RWPE2 (cell line): ENCODE data around the gene C3orf20.
"Not testable (repeated sequence)": the region's sequence is repeated elsewhere in the genome, so short reads cannot be mapped to it uniquely, and the experiment has no call there.

ENCODE experiments used
- ATAC-seq: fragments of 200-7000 bp; cut with Tn5 transposase; 3 replicates; pipeline ENCODE4 v1.9.1; 2021; ENCODE audit warnings: low read depth
- DNase-seq: peaks from one replicate; pipeline ENCODE4 v3.0.0-alpha.2; 2020; ENCODE audit warnings: low spot score
- H3K27ac ChIP-seq: fragments of 450-650 bp; 2 replicates; pipeline ENCODE4 v1.5.1; 2017; ENCODE audit warnings: mild to moderate bottlenecking; ENCODE audit not compliant: poor library complexity, severe bottlenecking
- H3K27me3 ChIP-seq: fragments of 250-450 bp; sonication (Bioruptor Pico); 2 replicates; pipeline ENCODE4 v1.5.1; 2021; ENCODE audit warnings: mild to moderate bottlenecking, moderate library complexity; ENCODE audit not compliant: insufficient read depth, poor library complexity, severe bottlenecking
- H3K36me3 ChIP-seq: fragments of 250-450 bp; sonication (Bioruptor Pico); 2 replicates; pipeline ENCODE4 v1.5.1; 2020; ENCODE audit warnings: low read depth, mild to moderate bottlenecking, moderate library complexity
- H3K4me1 ChIP-seq: fragments of 250-450 bp; sonication (Bioruptor Pico); 2 replicates; pipeline ENCODE4 v1.5.1; 2021; ENCODE audit warnings: mild to moderate bottlenecking, moderate library complexity; ENCODE audit not compliant: insufficient read depth, poor library complexity, severe bottlenecking
- H3K4me3 ChIP-seq: fragments of 250-450 bp; sonication (Bioruptor Pico); 2 replicates; pipeline ENCODE4 v1.5.1; 2021; ENCODE audit warnings: mild to moderate bottlenecking, moderate library complexity; ENCODE audit not compliant: severe bottlenecking
- H3K9me3 ChIP-seq: fragments of 250-450 bp; sonication (Bioruptor Pico); 2 replicates; pipeline ENCODE4 v1.5.1; 2021; ENCODE audit warnings: mild to moderate bottlenecking, moderate library complexity; ENCODE audit not compliant: severe bottlenecking
- TF ChIP-seq, protein P1 (sequence below): fragments of 450-650 bp; IDR thresholded peaks from one replicate; pipeline ENCODE4 v1.5.1; 2017; ENCODE audit warnings: mild to moderate bottlenecking, moderate library complexity; ENCODE audit not compliant: poor library complexity, severe bottlenecking

C3orf20 gene

DNA sequence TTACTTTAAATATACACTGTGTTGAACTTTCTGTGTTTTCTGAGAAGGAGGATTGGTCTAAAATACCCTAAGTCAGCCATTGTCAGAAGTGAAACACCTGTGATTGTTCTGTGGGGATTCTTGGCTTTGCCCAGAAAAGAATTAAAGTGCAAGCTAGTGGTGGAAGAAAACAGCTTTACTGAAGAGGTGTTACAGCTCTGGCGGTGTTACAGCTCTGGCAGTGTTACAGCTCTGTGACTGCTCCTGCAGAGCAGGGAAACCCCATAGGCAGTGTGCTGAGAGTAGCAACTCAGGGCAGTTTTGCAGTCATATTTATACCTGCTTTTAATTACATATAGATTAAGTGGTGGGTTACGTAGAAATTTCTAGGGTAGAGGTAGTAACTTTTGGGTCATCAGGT, 66.6 kb downstream of the C3orf20 start:
- H3K36me3 ChIP-seq = no peaks in the 10 kb centered on the region
- no peak overlapping the region for H3K27ac ChIP-seq
- H3K9me3 ChIP-seq = no peaks in the 10 kb centered on the region
- no peaks in the 10 kb centered on the region for H3K4me1 ChIP-seq
- no peaks in the 10 kb centered on the region for H3K27me3 ChIP-seq
- TF ChIP-seq, protein P1, sequence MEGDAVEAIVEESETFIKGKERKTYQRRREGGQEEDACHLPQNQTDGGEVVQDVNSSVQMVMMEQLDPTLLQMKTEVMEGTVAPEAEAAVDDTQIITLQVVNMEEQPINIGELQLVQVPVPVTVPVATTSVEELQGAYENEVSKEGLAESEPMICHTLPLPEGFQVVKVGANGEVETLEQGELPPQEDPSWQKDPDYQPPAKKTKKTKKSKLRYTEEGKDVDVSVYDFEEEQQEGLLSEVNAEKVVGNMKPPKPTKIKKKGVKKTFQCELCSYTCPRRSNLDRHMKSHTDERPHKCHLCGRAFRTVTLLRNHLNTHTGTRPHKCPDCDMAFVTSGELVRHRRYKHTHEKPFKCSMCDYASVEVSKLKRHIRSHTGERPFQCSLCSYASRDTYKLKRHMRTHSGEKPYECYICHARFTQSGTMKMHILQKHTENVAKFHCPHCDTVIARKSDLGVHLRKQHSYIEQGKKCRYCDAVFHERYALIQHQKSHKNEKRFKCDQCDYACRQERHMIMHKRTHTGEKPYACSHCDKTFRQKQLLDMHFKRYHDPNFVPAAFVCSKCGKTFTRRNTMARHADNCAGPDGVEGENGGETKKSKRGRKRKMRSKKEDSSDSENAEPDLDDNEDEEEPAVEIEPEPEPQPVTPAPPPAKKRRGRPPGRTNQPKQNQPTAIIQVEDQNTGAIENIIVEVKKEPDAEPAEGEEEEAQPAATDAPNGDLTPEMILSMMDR = no peak
- ATAC-seq (no peak), DNase-seq (no peak)
- H3K4me3 ChIP-seq = no peak overlapping the region

DNA sequence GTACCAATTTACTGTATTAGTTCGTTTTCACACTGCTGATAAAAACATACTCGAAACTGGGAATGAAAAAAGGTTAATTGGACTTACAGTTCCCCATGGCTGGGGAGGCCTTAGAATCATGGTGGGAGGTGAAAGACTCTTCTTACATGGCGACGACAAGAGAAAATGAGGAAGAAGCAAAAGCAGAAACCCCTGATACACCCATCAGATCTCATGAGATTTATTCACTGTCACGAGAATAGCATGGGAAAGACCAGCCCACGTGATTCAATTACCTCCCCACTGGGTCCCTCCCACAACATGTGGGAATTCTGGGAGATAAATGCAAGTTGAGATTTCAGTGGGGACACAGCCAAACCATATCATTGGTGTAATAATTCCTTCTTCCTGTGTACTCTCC, 69.6 kb downstream of the C3orf20 start:
- TF ChIP-seq, protein P1 = no peak
- Histone ChIP-seq H3K4me3 (no peak overlapping the region), H3K4me1 (no peaks in the 10 kb centered on the region), H3K27ac (no peak overlapping the region), H3K27me3 (no peaks in the 10 kb centered on the region), H3K9me3 (no peaks in the 10 kb centered on the region), H3K36me3 (no peaks in the 10 kb centered on the region)
- no peak for DNase-seq
- no peak for ATAC-seq

DNA sequence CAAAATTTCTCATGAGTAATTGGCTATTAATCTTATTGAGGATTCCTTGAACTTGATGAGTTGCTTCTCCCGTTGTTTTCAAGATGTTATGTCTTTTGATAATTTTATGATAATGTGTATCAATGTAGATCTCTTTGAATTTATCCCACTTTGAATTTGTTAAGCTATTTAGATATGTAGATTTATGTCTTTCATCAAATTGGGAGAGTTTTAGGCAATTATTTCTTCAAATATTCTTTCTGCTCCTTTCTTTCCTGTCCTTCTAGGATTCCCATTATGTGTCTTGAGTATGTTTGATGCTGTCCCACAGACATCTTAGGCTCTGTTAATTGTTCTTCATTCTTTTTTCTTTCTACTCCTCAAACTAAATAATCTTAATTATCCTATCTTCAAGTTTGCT, 75.7 kb downstream of the C3orf20 start:
- no peak overlapping the region for H3K27ac ChIP-seq
- no peak for DNase-seq
- no peaks in the 10 kb centered on the region for H3K36me3 ChIP-seq
- TF ChIP-seq, protein P1 = no peak
- H3K9me3 ChIP-seq = peaks cover 6% of the 10 kb centered on the region
- no peak overlapping the region for H3K4me3 ChIP-seq
- no peak for ATAC-seq
- H3K4me1 ChIP-seq = no peaks in the 10 kb centered on the region
- H3K27me3 ChIP-seq = no peaks in the 10 kb centered on the region

DNA sequence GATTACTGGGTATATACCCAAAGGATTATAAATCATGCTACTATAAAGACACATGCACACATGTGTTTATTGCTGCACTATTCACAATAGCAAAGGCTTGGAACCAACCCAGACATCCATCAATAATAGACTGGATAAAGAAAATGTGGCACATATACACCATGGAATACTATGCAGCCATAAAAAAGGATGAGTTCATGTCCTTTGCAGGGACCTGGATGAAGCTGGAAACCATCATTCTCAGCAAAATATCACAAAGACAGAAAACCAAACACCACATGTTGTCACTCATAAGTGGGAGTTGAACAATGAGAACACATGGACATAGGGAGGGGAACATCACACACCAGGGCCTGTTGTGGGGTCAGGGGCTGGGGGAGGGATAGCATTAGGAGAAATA, 78.0 kb downstream of the C3orf20 start:
- H3K36me3 ChIP-seq, DNase-seq, H3K4me1 ChIP-seq, H3K27me3 ChIP-seq, H3K4me3 ChIP-seq, H3K27ac ChIP-seq, ATAC-seq, H3K9me3 ChIP-seq: not testable (repeated sequence)

DNA sequence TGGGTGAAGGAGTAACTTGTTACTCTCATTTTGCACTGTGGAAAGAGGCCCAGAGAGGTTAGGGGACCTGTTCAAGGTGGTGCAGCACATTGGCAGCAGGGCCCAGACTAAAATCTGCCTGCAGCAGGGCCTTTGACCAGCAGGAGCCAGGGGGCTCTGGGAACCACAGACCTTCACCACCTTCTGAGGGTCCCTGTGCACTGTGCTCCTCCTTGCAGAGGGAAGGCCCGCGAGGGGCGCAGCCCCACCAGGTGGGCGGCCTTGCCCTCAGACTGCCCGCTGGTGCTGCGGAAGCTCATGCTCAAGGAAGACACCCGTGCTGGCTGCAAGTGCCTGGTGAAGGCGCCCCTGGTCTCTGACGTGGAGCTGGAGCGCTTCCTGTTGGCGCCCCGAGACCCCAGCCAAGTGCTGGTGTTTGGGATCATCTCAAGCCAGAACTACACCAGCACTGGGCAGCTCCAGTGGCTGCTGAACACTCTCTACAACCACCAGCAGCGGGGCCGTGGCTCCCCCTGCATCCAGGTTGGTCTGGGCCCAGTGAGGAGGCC, 82.3 kb downstream of the C3orf20 start:
- TF ChIP-seq, protein P1 = no peak
- Histone ChIP-seq H3K4me1 (no peaks in the 10 kb centered on the region), H3K4me3 (no peak overlapping the region), H3K27ac (no peak overlapping the region), H3K9me3 (no peaks in the 10 kb centered on the region), H3K36me3 (no peaks in the 10 kb centered on the region), H3K27me3 (no peaks in the 10 kb centered on the region)
- ATAC-seq (no peak), DNase-seq (no peak)
